K562 (cell line): Measurements from ENCODE around the gene CMIP. TPM values are rescaled to one million over a fixed set of nuclear protein-coding genes. Genes with fewer than 3 reads are reported as not detected.
A peak's percentile ranks its signal among the peaks of the same experiment; 100 is the strongest.

Source experiments
- ADNP ChIP-seq: fragments of 200-800 bp; sonication (Bioruptor generic); IDR thresholded peaks from 2 replicates; pipeline ENCODE4 v1.6.1; 2016; ENCODE audit warnings: missing genetic modification characterization, missing compliant biosample characterization
- CBX1 ChIP-seq: sonication (generic); IDR thresholded peaks from 2 replicates; pipeline ENCODE4 v1.6.1; 2016; ENCODE audit warnings: antibody characterized with exemption, low read depth, mild to moderate bottlenecking
- CHD4 ChIP-seq: fragments of 200-600 bp; sonication (generic); IDR thresholded peaks from 3 replicates; pipeline ENCODE4 v1.6.1; 2012; ENCODE audit warnings: low read depth, mild to moderate bottlenecking, mixed read lengths, low read length, inconsistent platforms; ENCODE audit not compliant: insufficient read depth, insufficient replicate concordance, poor library complexity, severe bottlenecking
- E2F1 ChIP-seq: sonication (generic); formaldehyde crosslinking; IDR thresholded peaks from 2 replicates; pipeline ENCODE4 v1.8.1; 2023; ENCODE audit warnings: mild to moderate bottlenecking, missing genetic modification reagents, moderate library complexity
- HBP1 ChIP-seq: fragments of 450-650 bp; formaldehyde crosslinking; IDR thresholded peaks from 2 replicates; pipeline ENCODE4 v1.4.0; 2022; ENCODE audit warnings: missing genetic modification characterization
- HDAC2 ChIP-seq: fragments of 450-650 bp; IDR thresholded peaks from 2 replicates; pipeline ENCODE4 v1.6.1; 2016; ENCODE audit warnings: mild to moderate bottlenecking
- HDGF ChIP-seq: fragments of 450-650 bp; IDR thresholded peaks from 2 replicates; pipeline ENCODE4 v1.6.1; 2016
- HNRNPLL ChIP-seq: fragments of 200-400 bp; formaldehyde crosslinking; IDR thresholded peaks from 2 replicates; pipeline ENCODE4 v1.6.1; 2017; ENCODE audit warnings: low read length, low read depth, mild to moderate bottlenecking; ENCODE audit not compliant: poor library complexity, severe bottlenecking
- KLF16 ChIP-seq: IDR thresholded peaks from 2 replicates; pipeline ENCODE4 v1.6.1; 2016; ENCODE audit warnings: antibody characterized with exemption
- KLF6 ChIP-seq: fragments of 250-450 bp; sonication (Bioruptor Pico); IDR thresholded peaks from 2 replicates; pipeline ENCODE4 v1.4.0; 2020; ENCODE audit warnings: mild to moderate bottlenecking, moderate library complexity, borderline replicate concordance
- MLLT1 ChIP-seq, 2 experiments: fragments of 450-650 bp; IDR thresholded peaks; 2 replicates each; pipeline ENCODE4 v1.6.1; 2016
- RBM25 ChIP-seq: fragments of 200-400 bp; formaldehyde crosslinking; IDR thresholded peaks from 2 replicates; pipeline ENCODE4 v1.6.1; 2018; ENCODE audit warnings: low read length, low read depth, moderate library complexity; ENCODE audit not compliant: severe bottlenecking
- RCOR1 ChIP-seq, 2 experiments: IDR thresholded peaks; 2 replicates each; pipeline ENCODE4 v1.6.1; 2012; ENCODE audit warnings: low read depth in 2 of 2, low read length in 2 of 2, borderline replicate concordance in 1 of 2, improper control_type of control experiment in 1 of 2
- SMARCA4 ChIP-seq: fragments of 450-650 bp; IDR thresholded peaks from 2 replicates; pipeline ENCODE4 v1.6.1; 2016
- ZNF431 ChIP-seq: sonication (generic); formaldehyde crosslinking; IDR thresholded peaks from 2 replicates; pipeline ENCODE4 v1.8.0; 2022; ENCODE audit warnings: mild to moderate bottlenecking, missing genetic modification reagents
- polyA plus RNA-seq, 8 experiments: library from polyadenylated mRNA; depleted of rRNA in 4 of 8; stranded (reverse) in 5 of 8; unstranded in 3 of 8; fragments of >200 nt; fragmentation: Nextera tagmentation in 2 of 8; fragmentation: Illumina TruSeq in 1 of 8; extraction: Ambion mirVana in 2 of 8; extraction: Trizol in 1 of 8; gene quantifications; 2 replicates each; pipeline versions ENCODE4 v1.2.1 to v1.2.3, GENCODE V29; 2011 to 2014; ENCODE audit warnings: inconsistent platforms in 1 of 8, missing spikeins in 1 of 8
- total RNA-seq, 7 experiments: library from RNA; depleted of rRNA in 6 of 7; stranded (reverse); fragments of >200 nt in 6 of 7; fragmentation: Illumina TruSeq in 2 of 7; extraction: Trizol in 2 of 7; gene quantifications; 2 replicates each; pipeline versions ENCODE4 v1.2.1 to v1.2.3, GENCODE V29; 2011 to 2021; ENCODE audit warnings: low replicate concordance in 1 of 7

The CMIP gene
- total and polyA plus RNA-seq, 9 of the 15 experiments (the other 6 are each of a cell fraction or from before 2014, with no cell fraction given): 0.94 to 82.5 (median 10.3) TPM

GRCh38 chr16:81627024-81627423 is 182.4 kb downstream of the CMIP start (continued):
- TF ChIP-seq HBP1 (CRISPR knock-in tag) (0 out of 2 replicates have a peak, but pooled peaks have one; percentile 62), E2F1 (CRISPR knock-in tag) (no peak), ZNF431 (CRISPR knock-in tag) (no peak), HDAC2 (peak; percentile 67; the same call in 1 of the 2 replicates), KLF6 (CRISPR knock-in tag) (no peak), MLLT1 (IDR thresholded peaks at IDR 0.05) (peak; percentile 32 to 63; a peak in 1 of 4 replicates), SMARCA4 (0 out of 2 replicates have a peak, but pooled peaks have one; percentile 9), CHD4 (peak; percentile 78), HNRNPLL (no peak), ADNP (tag) (peak; percentile 92), KLF16 (no peak), RCOR1 (IDR thresholded peaks at IDR 0.05; ENCODE audit: borderline replicate concordance in 1 of 2, low read depth in 2 of 2, low read length in 2 of 2) (peak in 1 of 2 experiments; percentile 65; a peak in 2 of 4 replicates), RBM25 (peak; percentile 81), HDGF (peak; percentile 94), CBX1 (peak; percentile 74; the same call in 1 of the 2 replicates)
